HepG2 (cell line): ENCODE data around the gene CYP46A1. TPM values are rescaled to one million over a fixed set of nuclear protein-coding genes. Genes with fewer than 3 reads are reported as not detected.

Experiments
- AHDC1 ChIP-seq: sonication (generic); formaldehyde crosslinking; IDR thresholded peaks from 2 replicates; pipeline ENCODE4 v1.5.1; 2020; ENCODE audit warnings: mild to moderate bottlenecking, missing genetic modification reagents, borderline replicate concordance
- ETV6 ChIP-seq: sonication (generic); formaldehyde crosslinking; conservative IDR thresholded peaks from 2 replicates; pipeline ENCODE4 v1.4.0; 2020; ENCODE audit warnings: missing genetic modification reagents
- FOXM1 ChIP-seq: sonication (generic); formaldehyde crosslinking; IDR thresholded peaks from 2 replicates; pipeline ENCODE4 v1.5.0; 2020; ENCODE audit warnings: missing genetic modification reagents
- HNRNPLL ChIP-seq: fragments of 200-400 bp; formaldehyde crosslinking; IDR thresholded peaks from 2 replicates; pipeline ENCODE4 v1.6.1; 2017; ENCODE audit warnings: mild to moderate bottlenecking, low read depth, low read length; ENCODE audit not compliant: poor library complexity, severe bottlenecking
- HOXA9 ChIP-seq: sonication (generic); formaldehyde crosslinking; IDR thresholded peaks from 2 replicates; pipeline ENCODE4 v1.8.1; 2022; ENCODE audit warnings: missing genetic modification reagents, mild to moderate bottlenecking, moderate library complexity, borderline replicate concordance
- HOXD1 ChIP-seq: sonication (generic); formaldehyde crosslinking; IDR thresholded peaks from 2 replicates; pipeline ENCODE4 v1.5.0; 2020; ENCODE audit warnings: missing genetic modification reagents
- KDM3A ChIP-seq: IDR thresholded peaks from 2 replicates; pipeline ENCODE4 v1.6.1; 2018; ENCODE audit warnings: low read depth, missing compliant biosample characterization
- POLR2AphosphoS2 ChIP-seq: IDR thresholded peaks from 2 replicates; pipeline ENCODE4 v1.6.1; 2011; ENCODE audit warnings: low read depth, low read length, improper control_type of control experiment
- XRCC5 ChIP-seq: fragments of 200-400 bp; formaldehyde crosslinking; optimal IDR thresholded peaks from 2 replicates; pipeline ENCODE3; 2017; ENCODE audit warnings: mild to moderate bottlenecking, low read length
- ZNF260 ChIP-seq: sonication (generic); formaldehyde crosslinking; IDR thresholded peaks from 2 replicates; pipeline ENCODE4 v1.4.0; 2020; ENCODE audit warnings: missing genetic modification reagents, low read depth, mild to moderate bottlenecking, borderline replicate concordance
- ZNF414 ChIP-seq: sonication (generic); formaldehyde crosslinking; IDR thresholded peaks from 2 replicates; pipeline ENCODE4 v1.5.0; 2020; ENCODE audit warnings: missing genetic modification reagents
- ZNF512 ChIP-seq: sonication (generic); formaldehyde crosslinking; IDR thresholded peaks from 2 replicates; pipeline ENCODE4 v1.4.0; 2020; ENCODE audit warnings: mild to moderate bottlenecking, missing genetic modification reagents
- polyA plus RNA-seq, 8 experiments: library from polyadenylated mRNA; depleted of rRNA in 3 of 8; stranded (reverse) in 7 of 8; unstranded in 1 of 8; fragments of >200 nt; fragmentation: Illumina TruSeq in 4 of 8; extraction: Trizol in 4 of 8; gene quantifications; 2 replicates each; pipeline versions ENCODE4 v1.2.1 to v1.2.3, GENCODE V29; 2011 to 2016; ENCODE audit warnings: low read depth in 4 of 8, missing spikeins in 1 of 8, mixed read lengths in 1 of 8; ENCODE audit not compliant: insufficient read depth in 1 of 8
- total RNA-seq, 5 experiments: library from RNA; depleted of rRNA; stranded (reverse); fragments of >200 nt; fragmentation: Illumina TruSeq; extraction: Trizol; gene quantifications; 2 replicates each; pipeline ENCODE4 v1.2.3, GENCODE V29; 2016; ENCODE audit warnings: low read depth in 1 of 5
- TF ChIP-seq, protein P1 (sequence below): sonication (generic); formaldehyde crosslinking; IDR thresholded peaks from 2 replicates; pipeline ENCODE4 v1.4.0; 2020; ENCODE audit warnings: missing genetic modification reagents
- TF ChIP-seq, protein P2 (sequence below): sonication (generic); formaldehyde crosslinking; conservative IDR thresholded peaks from 2 replicates; pipeline ENCODE4 v1.8.0; 2022; ENCODE audit warnings: mild to moderate bottlenecking, moderate library complexity, missing genetic modification reagents
- TF ChIP-seq, protein P3 (sequence below): fragments of 450-650 bp; IDR thresholded peaks from 2 replicates; pipeline ENCODE4 v1.6.1; 2017

CYP46A1 gene
- total and polyA plus RNA-seq, 2 of the 13 experiments (the other 11 are each of a cell fraction or from before 2014, with no cell fraction given) = not detected

DNA sequence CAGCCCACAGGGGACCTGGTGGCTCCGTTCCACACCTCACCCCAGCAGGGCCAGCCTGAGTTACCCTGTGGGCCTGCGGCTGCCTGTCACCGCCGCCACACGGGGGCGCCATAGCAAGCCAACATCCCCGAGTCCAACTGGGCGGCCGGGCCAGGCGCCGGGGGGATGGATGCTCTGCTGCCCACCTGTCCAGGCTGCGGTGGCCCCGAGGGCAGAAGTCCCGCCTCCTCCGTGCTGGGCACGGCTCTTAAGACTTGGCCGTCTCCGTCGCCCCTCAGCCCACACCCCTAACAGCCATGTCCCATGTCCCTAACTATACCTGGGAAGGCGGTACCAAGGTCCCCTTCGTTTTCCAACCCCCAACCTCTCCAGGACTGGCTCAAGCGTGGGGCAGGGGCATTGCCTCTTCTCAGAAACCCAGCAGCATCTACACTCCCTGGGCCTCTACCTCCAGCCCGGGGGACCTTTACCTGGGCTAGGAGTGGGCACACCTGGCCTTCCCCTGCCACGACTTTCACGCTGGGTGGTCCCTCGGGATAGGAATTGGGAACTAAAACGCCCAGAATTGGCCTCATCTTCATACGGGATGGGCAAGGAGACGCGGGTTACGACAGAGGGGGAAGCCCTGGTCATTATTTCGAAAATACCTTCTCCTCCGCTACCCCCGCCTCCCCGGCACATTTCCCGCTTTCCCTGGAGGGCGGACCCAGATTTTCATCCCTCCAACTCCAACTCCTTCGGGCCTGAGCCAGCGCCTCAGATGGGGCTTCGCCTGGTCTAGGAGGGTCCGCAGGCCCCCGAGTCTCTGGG lies 1.1 kb upstream of the CYP46A1 start (continued):
- TF ChIP-seq, protein P1, sequence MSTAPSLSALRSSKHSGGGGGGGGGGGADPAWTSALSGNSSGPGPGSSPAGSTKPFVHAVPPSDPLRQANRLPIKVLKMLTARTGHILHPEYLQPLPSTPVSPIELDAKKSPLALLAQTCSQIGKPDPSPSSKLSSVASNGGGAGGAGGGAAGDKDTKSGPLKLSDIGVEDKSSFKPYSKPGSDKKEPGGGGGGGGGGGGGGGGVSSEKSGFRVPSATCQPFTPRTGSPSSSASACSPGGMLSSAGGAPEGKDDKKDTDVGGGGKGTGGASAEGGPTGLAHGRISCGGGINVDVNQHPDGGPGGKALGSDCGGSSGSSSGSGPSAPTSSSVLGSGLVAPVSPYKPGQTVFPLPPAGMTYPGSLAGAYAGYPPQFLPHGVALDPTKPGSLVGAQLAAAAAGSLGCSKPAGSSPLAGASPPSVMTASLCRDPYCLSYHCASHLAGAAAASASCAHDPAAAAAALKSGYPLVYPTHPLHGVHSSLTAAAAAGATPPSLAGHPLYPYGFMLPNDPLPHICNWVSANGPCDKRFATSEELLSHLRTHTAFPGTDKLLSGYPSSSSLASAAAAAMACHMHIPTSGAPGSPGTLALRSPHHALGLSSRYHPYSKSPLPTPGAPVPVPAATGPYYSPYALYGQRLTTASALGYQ (CRISPR knock-in tag) = no peak
- TF ChIP-seq POLR2AphosphoS2 (no peak), ZNF260 (CRISPR knock-in tag) (no peak), FOXM1 (no peak), ZNF414 (CRISPR knock-in tag) (peak; percentile 23; the same call in 1 of the 2 replicates), ETV6 (CRISPR knock-in tag) (no peak), ZNF512 (no peak), HNRNPLL (peak; percentile 30), AHDC1 (no peak), HOXA9 (CRISPR knock-in tag) (no peak), KDM3A (no peak), XRCC5 (peak; percentile 64), HOXD1 (no peak; the same call in 1 of the 2 replicates)
- TF ChIP-seq, protein P2, sequence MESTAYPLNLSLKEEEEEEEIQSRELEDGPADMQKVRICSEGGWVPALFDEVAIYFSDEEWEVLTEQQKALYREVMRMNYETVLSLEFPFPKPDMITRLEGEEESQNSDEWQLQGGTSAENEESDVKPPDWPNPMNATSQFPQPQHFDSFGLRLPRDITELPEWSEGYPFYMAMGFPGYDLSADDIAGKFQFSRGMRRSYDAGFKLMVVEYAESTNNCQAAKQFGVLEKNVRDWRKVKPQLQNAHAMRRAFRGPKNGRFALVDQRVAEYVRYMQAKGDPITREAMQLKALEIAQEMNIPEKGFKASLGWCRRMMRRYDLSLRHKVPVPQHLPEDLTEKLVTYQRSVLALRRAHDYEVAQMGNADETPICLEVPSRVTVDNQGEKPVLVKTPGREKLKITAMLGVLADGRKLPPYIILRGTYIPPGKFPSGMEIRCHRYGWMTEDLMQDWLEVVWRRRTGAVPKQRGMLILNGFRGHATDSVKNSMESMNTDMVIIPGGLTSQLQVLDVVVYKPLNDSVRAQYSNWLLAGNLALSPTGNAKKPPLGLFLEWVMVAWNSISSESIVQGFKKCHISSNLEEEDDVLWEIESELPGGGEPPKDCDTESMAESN = peak; percentile 62
- TF ChIP-seq, protein P3, sequence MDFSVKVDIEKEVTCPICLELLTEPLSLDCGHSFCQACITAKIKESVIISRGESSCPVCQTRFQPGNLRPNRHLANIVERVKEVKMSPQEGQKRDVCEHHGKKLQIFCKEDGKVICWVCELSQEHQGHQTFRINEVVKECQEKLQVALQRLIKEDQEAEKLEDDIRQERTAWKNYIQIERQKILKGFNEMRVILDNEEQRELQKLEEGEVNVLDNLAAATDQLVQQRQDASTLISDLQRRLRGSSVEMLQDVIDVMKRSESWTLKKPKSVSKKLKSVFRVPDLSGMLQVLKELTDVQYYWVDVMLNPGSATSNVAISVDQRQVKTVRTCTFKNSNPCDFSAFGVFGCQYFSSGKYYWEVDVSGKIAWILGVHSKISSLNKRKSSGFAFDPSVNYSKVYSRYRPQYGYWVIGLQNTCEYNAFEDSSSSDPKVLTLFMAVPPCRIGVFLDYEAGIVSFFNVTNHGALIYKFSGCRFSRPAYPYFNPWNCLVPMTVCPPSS = no peak
